Measurements from ENCODE around the gene OR6Q1. TPM values are rescaled to one million over a fixed set of nuclear protein-coding genes. Genes with fewer than 3 reads are reported as not detected.

OR6Q1 gene
- total RNA-seq, 1 donor from 2014 or later, result not detected

DNA sequence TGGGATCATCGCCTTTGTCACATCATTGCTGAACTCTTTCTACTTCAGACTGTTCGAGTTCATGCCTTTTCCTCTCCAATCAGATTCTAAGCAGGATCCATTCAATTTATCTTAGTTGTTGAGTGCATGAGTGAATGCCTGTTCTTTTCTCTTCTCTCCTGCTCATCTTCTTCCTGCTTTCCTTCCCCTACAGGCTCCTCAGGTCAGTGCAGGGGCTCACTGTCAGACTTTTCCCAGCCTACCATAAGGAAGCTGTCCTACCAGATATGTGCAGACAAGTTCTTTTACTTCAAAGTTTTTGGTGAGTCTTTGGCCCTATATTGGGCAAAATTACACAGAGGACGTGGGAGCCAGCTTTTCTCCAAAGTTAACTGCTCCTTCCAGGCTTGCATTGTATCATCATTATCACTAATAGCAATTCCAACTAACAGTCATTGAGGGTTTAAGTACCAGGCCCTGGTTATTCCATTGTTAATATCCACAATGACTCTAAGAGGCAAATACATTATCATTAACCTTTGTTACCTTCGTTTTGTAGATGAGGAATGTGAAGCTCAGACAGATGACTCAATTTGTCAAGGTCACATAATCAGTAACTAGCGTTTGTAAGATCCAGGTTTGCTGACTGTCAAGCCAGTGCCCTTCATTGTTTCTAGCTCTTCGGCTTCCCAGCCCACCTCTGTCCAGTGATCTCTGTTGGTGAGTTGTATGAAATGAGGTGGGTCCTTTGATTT is 30.4 kb downstream of the OR6Q1 start:
- no peaks in the 10 kb centered on the region for H3K27me3 Mint-ChIP-seq (ENCODE audit: unreplicated experiment)
- no peak overlapping the region for H3K4me3 Mint-ChIP-seq (ENCODE audit: unreplicated experiment)
- H3K4me1 Mint-ChIP-seq (ENCODE audit: low read depth, unreplicated experiment), result no peaks in the 10 kb centered on the region
- H3K27ac Mint-ChIP-seq (ENCODE audit: unreplicated experiment), result no peak overlapping the region
- no peaks in the 10 kb centered on the region for H3K36me3 Mint-ChIP-seq (ENCODE audit: unreplicated experiment)
- TF ChIP-seq, protein P1, sequence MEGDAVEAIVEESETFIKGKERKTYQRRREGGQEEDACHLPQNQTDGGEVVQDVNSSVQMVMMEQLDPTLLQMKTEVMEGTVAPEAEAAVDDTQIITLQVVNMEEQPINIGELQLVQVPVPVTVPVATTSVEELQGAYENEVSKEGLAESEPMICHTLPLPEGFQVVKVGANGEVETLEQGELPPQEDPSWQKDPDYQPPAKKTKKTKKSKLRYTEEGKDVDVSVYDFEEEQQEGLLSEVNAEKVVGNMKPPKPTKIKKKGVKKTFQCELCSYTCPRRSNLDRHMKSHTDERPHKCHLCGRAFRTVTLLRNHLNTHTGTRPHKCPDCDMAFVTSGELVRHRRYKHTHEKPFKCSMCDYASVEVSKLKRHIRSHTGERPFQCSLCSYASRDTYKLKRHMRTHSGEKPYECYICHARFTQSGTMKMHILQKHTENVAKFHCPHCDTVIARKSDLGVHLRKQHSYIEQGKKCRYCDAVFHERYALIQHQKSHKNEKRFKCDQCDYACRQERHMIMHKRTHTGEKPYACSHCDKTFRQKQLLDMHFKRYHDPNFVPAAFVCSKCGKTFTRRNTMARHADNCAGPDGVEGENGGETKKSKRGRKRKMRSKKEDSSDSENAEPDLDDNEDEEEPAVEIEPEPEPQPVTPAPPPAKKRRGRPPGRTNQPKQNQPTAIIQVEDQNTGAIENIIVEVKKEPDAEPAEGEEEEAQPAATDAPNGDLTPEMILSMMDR (IDR thresholded peaks at IDR 0.05; ENCODE audit: partially characterized antibody, unreplicated experiment), result no peak
- DNase-seq, result no peak
- H3K9me3 Mint-ChIP-seq (ENCODE audit: unreplicated experiment), result no peaks in the 10 kb centered on the region

- TF ChIP-seq, protein P1 (IDR thresholded peaks at IDR 0.05; ENCODE audit: partially characterized antibody, unreplicated experiment), result no peak
- DNase-seq, result no peak
- Mint-ChIP-seq H3K36me3 (ENCODE audit: unreplicated experiment) (no peaks in the 10 kb centered on the region), H3K27ac (ENCODE audit: unreplicated experiment) (no peak overlapping the region), H3K4me1 (ENCODE audit: low read depth, unreplicated experiment) (no peaks in the 10 kb centered on the region), H3K27me3 (ENCODE audit: unreplicated experiment) (no peaks in the 10 kb centered on the region), H3K9me3 (ENCODE audit: unreplicated experiment) (no peaks in the 10 kb centered on the region), H3K4me3 (ENCODE audit: unreplicated experiment) (no peak overlapping the region)
Measured at GRCh38 chr11:58061813-58062212, 31.1 kb downstream of the OR6Q1 start.

DNA sequence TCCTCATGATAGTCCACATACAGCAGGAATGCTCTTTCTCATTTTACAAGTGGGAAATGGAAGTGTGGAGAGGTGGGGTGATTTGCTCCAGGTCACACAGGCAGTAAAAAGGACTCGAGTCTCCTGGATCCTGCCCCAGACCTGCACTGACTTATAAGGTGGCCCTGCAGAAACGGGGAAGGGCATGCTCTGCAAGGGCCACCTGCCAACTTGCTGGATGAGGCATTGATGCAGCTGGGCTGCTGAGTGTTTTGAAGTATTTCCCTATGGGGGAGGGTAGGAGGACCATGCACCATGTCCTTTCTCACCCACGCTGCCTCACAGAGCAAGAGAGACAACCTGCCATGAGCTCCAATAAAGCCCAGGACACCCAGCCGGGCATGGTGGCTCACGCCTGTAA is 36.9 kb downstream of the OR6Q1 start:
- Mint-ChIP-seq H3K27me3 (ENCODE audit: unreplicated experiment) (no peaks in the 10 kb centered on the region), H3K9me3 (ENCODE audit: unreplicated experiment) (no peaks in the 10 kb centered on the region), H3K4me1 (ENCODE audit: low read depth, unreplicated experiment) (no peaks in the 10 kb centered on the region), H3K4me3 (ENCODE audit: unreplicated experiment) (no peak overlapping the region), H3K36me3 (ENCODE audit: unreplicated experiment) (no peaks in the 10 kb centered on the region), H3K27ac (ENCODE audit: unreplicated experiment) (no peak overlapping the region)
- DNase-seq, result no peak
- TF ChIP-seq, protein P1 (IDR thresholded peaks at IDR 0.05; ENCODE audit: partially characterized antibody, unreplicated experiment), result no peak

DNA sequence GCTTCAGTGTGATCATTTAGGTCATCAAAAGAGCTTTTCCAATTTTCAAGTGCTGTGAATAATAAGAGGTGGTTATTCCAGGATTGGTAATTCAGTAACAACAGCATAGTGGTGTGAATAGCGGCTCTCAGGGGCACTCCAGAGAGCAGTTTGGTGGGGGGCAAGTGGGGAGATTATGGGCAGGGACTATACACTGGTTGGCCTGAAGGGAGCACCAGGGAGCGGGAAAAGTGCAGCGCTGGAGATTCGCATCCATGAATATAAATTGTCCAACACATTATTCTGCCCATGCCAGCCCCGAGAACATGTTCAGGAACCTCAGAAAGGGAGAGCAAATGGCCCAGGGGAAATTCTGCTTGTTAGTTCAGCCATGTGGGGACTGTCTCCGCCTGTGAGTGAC is 37.9 kb downstream of the OR6Q1 start:
- Mint-ChIP-seq H3K27ac (ENCODE audit: unreplicated experiment) (no peak overlapping the region), H3K36me3 (ENCODE audit: unreplicated experiment) (no peaks in the 10 kb centered on the region), H3K9me3 (ENCODE audit: unreplicated experiment) (no peaks in the 10 kb centered on the region), H3K4me1 (ENCODE audit: low read depth, unreplicated experiment) (no peaks in the 10 kb centered on the region), H3K4me3 (ENCODE audit: unreplicated experiment) (no peak overlapping the region), H3K27me3 (ENCODE audit: unreplicated experiment) (no peaks in the 10 kb centered on the region)
- TF ChIP-seq, protein P1 (IDR thresholded peaks at IDR 0.05; ENCODE audit: partially characterized antibody, unreplicated experiment), result no peak
- DNase-seq, result no peak

DNA sequence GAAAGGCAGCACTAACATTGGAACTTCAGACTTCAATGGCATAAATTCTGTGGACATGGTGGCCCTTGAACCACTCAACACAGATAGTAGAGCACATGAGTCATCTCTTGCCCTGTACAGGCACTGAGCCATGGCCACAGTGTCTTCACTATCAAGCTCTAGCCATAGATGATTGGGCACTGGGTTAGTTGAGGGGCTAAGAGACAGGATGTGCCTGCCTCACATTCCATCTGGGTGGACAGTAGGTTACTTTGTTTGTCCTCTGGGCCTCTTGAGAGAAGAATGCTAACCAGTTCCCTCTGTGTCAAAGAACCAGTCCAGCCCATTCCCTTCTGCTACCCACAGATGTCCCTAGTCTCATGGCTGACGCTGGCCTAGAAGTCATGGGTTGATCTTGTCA is 39.8 kb downstream of the OR6Q1 start:
- TF ChIP-seq, protein P1 (IDR thresholded peaks at IDR 0.05; ENCODE audit: partially characterized antibody, unreplicated experiment), result no peak
- Mint-ChIP-seq H3K27ac (ENCODE audit: unreplicated experiment) (no peak overlapping the region), H3K9me3 (ENCODE audit: unreplicated experiment) (no peaks in the 10 kb centered on the region), H3K4me1 (ENCODE audit: low read depth, unreplicated experiment) (no peaks in the 10 kb centered on the region), H3K4me3 (ENCODE audit: unreplicated experiment) (no peak overlapping the region), H3K27me3 (ENCODE audit: unreplicated experiment) (no peaks in the 10 kb centered on the region), H3K36me3 (ENCODE audit: unreplicated experiment) (no peaks in the 10 kb centered on the region)
- DNase-seq, result no peak
